Endothelial cell of umbilical vein (primary cell): ENCODE data around the gene SH2D3C. TPM values are rescaled to one million over a fixed set of nuclear protein-coding genes. Genes with fewer than 3 reads are reported as not detected.

Experiments used
- BruUV-seq: library from RNA; stranded (reverse); fragments of 400-500 nt; replicated peaks from 2 replicates; lab custom pipeline; 2021; lab: Mats Ljungman, UMichigan
- CTCF ChIA-PET: fragments of 300-600, 350-600 bp; sonication (Branson Sonifier 250); formaldehyde crosslinking; loops from one replicate; lab custom pipeline; 2021; ENCODE audit warnings: antibody characterized with exemption, inconsistent platforms; lab: Charles Lee
- POLR2A ChIA-PET: fragments of 300-600, 350-600 bp; sonication (Branson Sonifier 250); formaldehyde crosslinking; loops from one replicate; lab custom pipeline; 2021; ENCODE audit warnings: antibody characterized with exemption, inconsistent platforms; lab: Charles Lee
- DNase-seq: peaks from one replicate; pipeline ENCODE4 v3.0.0-alpha.2; 2011; ENCODE audit warnings: low read depth, low spot score
- FAIRE-seq: peaks from 2 replicates; lab custom pipeline; 2011; peaks lifted over from hg19 to GRCh38; lab: Jason Lieb, UNC
- H2AFZ ChIP-seq: 2 replicates; pipeline ENCODE4 v1.6.0; 2012; ENCODE audit warnings: low read depth, low read length, control low read depth, inconsistent platforms
- H3K27ac ChIP-seq: 2 replicates; pipeline ENCODE4 v1.5.1; 2011; ENCODE audit warnings: low read depth, mild to moderate bottlenecking, control low read depth, low read length, moderate library complexity; ENCODE audit not compliant: insufficient read depth
- H3K27me3 ChIP-seq, 2 experiments: 2 replicates each; pipeline versions ENCODE4 v1.6.0 to v1.6.1; 2011; ENCODE audit warnings: low read length in 2 of 2, mixed read lengths in 1 of 2; ENCODE audit not compliant: control insufficient read depth in 2 of 2, insufficient read depth in 2 of 2
- H3K36me3 ChIP-seq, 2 experiments: 2 replicates in 1 of 2; 3 replicates in 1 of 2; pipeline ENCODE4 v1.5.1; 2011; ENCODE audit warnings: low read length in 2 of 2, mild to moderate bottlenecking in 1 of 2, moderate library complexity in 1 of 2; ENCODE audit not compliant: control insufficient read depth in 2 of 2, insufficient read depth in 2 of 2; ENCODE audit errors: extremely low read depth in 1 of 2
- H3K4me1 ChIP-seq: 3 replicates; pipeline ENCODE4 v1.5.1; 2011; ENCODE audit warnings: mild to moderate bottlenecking, low read length; ENCODE audit not compliant: control insufficient read depth, insufficient read depth; ENCODE audit errors: extremely low read depth
- H3K4me2 ChIP-seq: 2 replicates; pipeline ENCODE4 v1.6.1; 2011; ENCODE audit warnings: low read length, control low read depth, mixed read lengths; ENCODE audit not compliant: insufficient read depth
- H3K4me3 ChIP-seq, 3 experiments: fragments of 200-600 bp in 1 of 3; sonication (generic), shearing (Covaris generic) in 1 of 3; replicated peaks in 1 of 3; 2 replicates each; pipeline ENCODE4 v1.5.1; 2011 to 2016; ENCODE audit warnings: control low read depth in 3 of 3, low read length in 3 of 3, mild to moderate bottlenecking in 2 of 3, inconsistent platforms in 1 of 3, low read depth in 1 of 3, moderate library complexity in 1 of 3; ENCODE audit not compliant: insufficient read depth in 1 of 3
- H3K79me2 ChIP-seq: 2 replicates; pipeline ENCODE4 v1.6.0; 2012; ENCODE audit warnings: low read length, inconsistent platforms; ENCODE audit not compliant: control insufficient read depth, insufficient read depth
- H3K9ac ChIP-seq: replicated peaks from 2 replicates; pipeline ENCODE3; 2011; ENCODE audit warnings: low read length, control low read depth; ENCODE audit not compliant: insufficient read depth; ENCODE audit errors: extremely low read depth
- H3K9me1 ChIP-seq: replicated peaks from 3 replicates; pipeline ENCODE4 v1.6.0; 2011; ENCODE audit warnings: mild to moderate bottlenecking, low read length; ENCODE audit not compliant: control insufficient read depth, insufficient read depth; ENCODE audit errors: extremely low read depth
- H3K9me3 ChIP-seq: replicated peaks from 2 replicates; pipeline ENCODE4 v1.5.1; 2012; ENCODE audit warnings: low read length, inconsistent platforms; ENCODE audit not compliant: control insufficient read depth, insufficient read depth
- H4K20me1 ChIP-seq: replicated peaks from 2 replicates; pipeline ENCODE3; 2011; ENCODE audit warnings: mild to moderate bottlenecking, low read length; ENCODE audit not compliant: control insufficient read depth, insufficient read depth; ENCODE audit errors: extremely low read depth
- CTCF ChIP-seq, 2 donors: IDR thresholded peaks; 1 replicate in 1 of 2; 2 replicates in 1 of 2; pipeline ENCODE4 v1.5.1; 2011; ENCODE audit warnings: low read length in 2 of 2, mild to moderate bottlenecking in 2 of 2, moderate library complexity in 2 of 2, control low read depth in 1 of 2, inconsistent platforms in 1 of 2, low read depth in 1 of 2; ENCODE audit not compliant: insufficient read depth in 1 of 2; ENCODE audit errors: extremely low read depth in 1 of 2
- EZH2 ChIP-seq: IDR thresholded peaks from 2 replicates; pipeline ENCODE4 v1.6.1; 2012; ENCODE audit warnings: borderline replicate concordance, low read depth, mild to moderate bottlenecking, moderate library complexity, low read length, inconsistent platforms; ENCODE audit not compliant: severe bottlenecking
- FOS ChIP-seq: IDR thresholded peaks from 2 replicates; pipeline ENCODE4 v1.6.1; 2011; ENCODE audit warnings: mild to moderate bottlenecking, low read length, moderate library complexity, borderline replicate concordance; ENCODE audit not compliant: insufficient read depth
- GATA2 ChIP-seq: IDR thresholded peaks from 2 replicates; pipeline ENCODE4 v1.7.0; 2011; ENCODE audit warnings: low read depth, mild to moderate bottlenecking, moderate library complexity, mixed read lengths, low read length; ENCODE audit not compliant: insufficient read length, insufficient read depth
- JUN ChIP-seq: IDR thresholded peaks from 2 replicates; pipeline ENCODE4 v1.6.1; 2011; ENCODE audit warnings: borderline replicate concordance, low read depth; ENCODE audit not compliant: insufficient read length, insufficient read depth
- MYC ChIP-seq: IDR thresholded peaks from one replicate; pipeline ENCODE4 v1.6.1; 2011; ENCODE audit warnings: mild to moderate bottlenecking, low read depth, low read length
- POLR2A ChIP-seq: IDR thresholded peaks from 2 replicates; pipeline ENCODE4 v1.6.1; 2012; ENCODE audit warnings: low read depth, mild to moderate bottlenecking, control low read depth, low read length
- POLR2AphosphoS5 ChIP-seq: IDR thresholded peaks from 2 replicates; pipeline ENCODE4 v1.6.1; 2012; ENCODE audit warnings: low read depth, mild to moderate bottlenecking, control low read depth, low read length, moderate library complexity; ENCODE audit not compliant: insufficient read depth
- dilution Hi-C: fragments of 300-500 bp; cut with MboI; formaldehyde crosslinking; loops from one replicate; pipeline ENCODE4 v1.15.0; 2019; ENCODE audit warnings: low sequenced_read_pairs; ENCODE audit not compliant: extremely low pct_ligation_motif_present
- intact Hi-C: fragments of 100-400 bp; cut with micrococcal nuclease; formaldehyde crosslinking; loops from one replicate; pipeline ENCODE4 v1.10.0; 2022
- polyA plus RNA-seq, 4 experiments: library from polyadenylated mRNA; depleted of rRNA in 3 of 4; stranded (reverse) in 3 of 4; unstranded in 1 of 4; fragments of >200 nt; gene quantifications; 2 replicates each; pipeline versions ENCODE4 v1.2.1 to v1.2.3, GENCODE V29; 2011 to 2012; ENCODE audit warnings: missing spikeins in 1 of 4
- total RNA-seq: library from RNA; stranded (reverse); gene quantifications from 2 replicates; pipeline ENCODE4 v1.2.3, GENCODE V29; 2021
- TF ChIP-seq, protein P1 (sequence below): IDR thresholded peaks from 2 replicates; pipeline ENCODE4 v1.6.1; 2011; ENCODE audit not compliant: insufficient read depth, insufficient read length

SH2D3C gene
- total and polyA plus RNA-seq, 2 donors (not counting 3 experiments of a cell fraction or from before 2014, with no cell fraction given) = 95.0 to 173 TPM

- Histone ChIP-seq H3K36me3 (no peaks in the 10 kb centered on the region), H3K9ac (no peak overlapping the region), H3K4me3 (no peak overlapping the region), H2AFZ (no peak overlapping the region), H3K79me2 (no peaks in the 10 kb centered on the region), H3K9me1 (no peaks in the 10 kb centered on the region), H3K4me1 (no peaks in the 10 kb centered on the region), H3K27me3 (no peaks in the 10 kb centered on the region), H3K4me2 (no peak overlapping the region), H3K9me3 (no peaks in the 10 kb centered on the region), H3K27ac (no peak overlapping the region), H4K20me1 (no peaks in the 10 kb centered on the region)
- dilution Hi-C loops = no loop called here
- intact Hi-C loops = no loop called here
- FAIRE-seq (no peak), DNase-seq (no peak)
- BruUV-seq = no TSS peak
- TF ChIP-seq EZH2 (no peak), FOS (no peak), POLR2A (no peak), MYC (no peak), JUN (no peak), CTCF (IDR thresholded peaks at IDR 0.05; ENCODE audit: extremely low read depth in 1 of 2, insufficient read depth in 1 of 2, low read depth in 1 of 2, low read length in 2 of 2) (no peak), GATA2 (no peak), POLR2AphosphoS5 (no peak)
- TF ChIP-seq, protein P1, sequence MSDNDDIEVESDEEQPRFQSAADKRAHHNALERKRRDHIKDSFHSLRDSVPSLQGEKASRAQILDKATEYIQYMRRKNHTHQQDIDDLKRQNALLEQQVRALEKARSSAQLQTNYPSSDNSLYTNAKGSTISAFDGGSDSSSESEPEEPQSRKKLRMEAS = no peak
- CTCF ChIA-PET = interaction anchor here (1.2 to 2.7 kb wide), 2 partner anchors 10 to 11 kb away, joined by 3 to 12 read pairs; partner anchors contain the start of gene TOR2A
- POLR2A ChIA-PET = no interaction called here
Observed at GRCh38 chr9:127723444-127723843, 55.0 kb downstream of the SH2D3C start.
